CD8-positive, alpha-beta memory T cell (primary cell): ENCODE measurements around the gene PSTK. TPM values are rescaled to one million over a fixed set of nuclear protein-coding genes. Genes with fewer than 3 reads are reported as not detected.

ENCODE experiments used
- polyA plus RNA-seq: library from polyadenylated mRNA; unstranded; fragments of 300-500 nt; fragmentation: Illumina TruSeq; gene quantifications from one replicate; pipeline ENCODE4 v1.2.3, GENCODE V29; 2021
- total RNA-seq, 2 experiments: library from RNA; stranded (reverse); gene quantifications; one replicate each; pipeline ENCODE4 v1.2.3, GENCODE V29; 2021

The PSTK gene
- total and polyA plus RNA-seq, 3 experiments from 2014 or later: 5.8 to 8.8 (median 5.8) TPM

Other genes starting within 250 kb of the PSTK start
- 1 to 10 TPM; 1.6 to 1.8 TPM for gene CUZD1, start 134.5 kb upstream of the PSTK start, total RNA-seq
- gene CUZD1, start 134.5 kb upstream of the PSTK start, polyA plus RNA-seq: 1.6 TPM
- gene FAM24B, start 100.8 kb upstream of the PSTK start, total RNA-seq: 10 to 100 TPM; 10.1 to 11.7 TPM
- gene FAM24B, start 100.8 kb upstream of the PSTK start, polyA plus RNA-seq: 8.5 TPM
- gene FAM24A, start 69.8 kb upstream of the PSTK start, total RNA-seq: not detected
- gene FAM24A, start 69.8 kb upstream of the PSTK start, polyA plus RNA-seq: not detected
- 10 to 100 TPM in 1 of 2 experiments, 1 to 10 TPM in 1; 8.5 to 11.4 TPM for gene C10orf88, start 26.2 kb upstream of the PSTK start, total RNA-seq
- 8.5 TPM for gene C10orf88, start 26.2 kb upstream of the PSTK start, polyA plus RNA-seq
- 10 to 100 TPM; 20.3 to 23.9 TPM for gene IKZF5, start 28.4 kb downstream of the PSTK start, total RNA-seq
- 14.8 TPM for gene IKZF5, start 28.4 kb downstream of the PSTK start, polyA plus RNA-seq
- gene ACADSB, start 28.6 kb downstream of the PSTK start, total RNA-seq: 10 to 100 TPM; 24.4 to 27.3 TPM
- 29.2 TPM for gene ACADSB, start 28.6 kb downstream of the PSTK start, polyA plus RNA-seq
- not detected for gene HMX3, start 155.6 kb downstream of the PSTK start, total RNA-seq
- not detected for gene HMX3, start 155.6 kb downstream of the PSTK start, polyA plus RNA-seq
- gene HMX2, start 167.7 kb downstream of the PSTK start, total RNA-seq: not detected
- gene HMX2, start 167.7 kb downstream of the PSTK start, polyA plus RNA-seq: not detected
- gene BUB3, start 174.0 kb downstream of the PSTK start, total RNA-seq: 100 to 1,000 TPM; 254 to 255 TPM
- 231 TPM for gene BUB3, start 174.0 kb downstream of the PSTK start, polyA plus RNA-seq